ENCODE data around the gene NGF. TPM values are rescaled to one million over a fixed set of nuclear protein-coding genes. Genes with fewer than 3 reads are reported as not detected.

NGF gene
- total RNA-seq, 1 donor from 2014 or later, result 14.8 TPM

DNA sequence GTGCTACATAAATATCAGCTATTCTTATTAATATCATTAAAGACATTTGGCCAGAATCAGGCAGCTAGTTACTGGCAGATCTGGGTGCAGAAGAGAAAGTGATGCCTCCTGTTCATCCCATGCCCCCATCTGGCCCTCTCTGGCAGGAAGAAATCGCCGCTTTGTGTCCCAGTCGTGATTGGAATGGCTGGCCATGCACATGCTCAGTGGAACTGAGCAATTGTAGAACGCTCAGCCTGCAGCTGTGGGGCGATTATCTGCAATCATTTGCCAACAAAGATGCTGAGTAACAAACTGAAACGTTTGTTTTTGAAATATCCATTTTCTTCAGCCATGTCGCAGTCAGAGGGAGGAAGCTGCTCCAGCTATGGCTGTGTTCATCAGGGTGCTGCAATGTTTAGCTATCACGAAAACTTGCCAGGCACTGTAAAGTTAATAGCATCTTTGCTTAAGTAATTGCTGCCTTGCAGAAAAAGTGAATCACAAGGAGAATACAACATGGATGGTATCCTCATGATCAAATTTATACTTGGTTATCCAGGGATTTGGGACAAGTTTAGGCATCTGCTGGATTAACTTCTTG lies 36.5 kb downstream of the NGF start:
- H3K4me3 Mint-ChIP-seq (ENCODE audit: unreplicated experiment), result no peak overlapping the region
- H3K27ac Mint-ChIP-seq (ENCODE audit: unreplicated experiment), result peak overlapping the region; percentile 82
- no peaks in the 10 kb centered on the region for H3K9me3 Mint-ChIP-seq (ENCODE audit: unreplicated experiment)
- no peaks in the 10 kb centered on the region for H3K36me3 Mint-ChIP-seq (ENCODE audit: unreplicated experiment)
- H3K27me3 Mint-ChIP-seq (ENCODE audit: unreplicated experiment), result no peaks in the 10 kb centered on the region
- TF ChIP-seq, protein P1, sequence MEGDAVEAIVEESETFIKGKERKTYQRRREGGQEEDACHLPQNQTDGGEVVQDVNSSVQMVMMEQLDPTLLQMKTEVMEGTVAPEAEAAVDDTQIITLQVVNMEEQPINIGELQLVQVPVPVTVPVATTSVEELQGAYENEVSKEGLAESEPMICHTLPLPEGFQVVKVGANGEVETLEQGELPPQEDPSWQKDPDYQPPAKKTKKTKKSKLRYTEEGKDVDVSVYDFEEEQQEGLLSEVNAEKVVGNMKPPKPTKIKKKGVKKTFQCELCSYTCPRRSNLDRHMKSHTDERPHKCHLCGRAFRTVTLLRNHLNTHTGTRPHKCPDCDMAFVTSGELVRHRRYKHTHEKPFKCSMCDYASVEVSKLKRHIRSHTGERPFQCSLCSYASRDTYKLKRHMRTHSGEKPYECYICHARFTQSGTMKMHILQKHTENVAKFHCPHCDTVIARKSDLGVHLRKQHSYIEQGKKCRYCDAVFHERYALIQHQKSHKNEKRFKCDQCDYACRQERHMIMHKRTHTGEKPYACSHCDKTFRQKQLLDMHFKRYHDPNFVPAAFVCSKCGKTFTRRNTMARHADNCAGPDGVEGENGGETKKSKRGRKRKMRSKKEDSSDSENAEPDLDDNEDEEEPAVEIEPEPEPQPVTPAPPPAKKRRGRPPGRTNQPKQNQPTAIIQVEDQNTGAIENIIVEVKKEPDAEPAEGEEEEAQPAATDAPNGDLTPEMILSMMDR (IDR thresholded peaks at IDR 0.05), result no peak
- DNase-seq (ENCODE audit: extremely low spot score, unreplicated experiment), result no peak
- H3K4me1 Mint-ChIP-seq (ENCODE audit: unreplicated experiment), result peaks cover 63% of the 10 kb centered on the region

DNA sequence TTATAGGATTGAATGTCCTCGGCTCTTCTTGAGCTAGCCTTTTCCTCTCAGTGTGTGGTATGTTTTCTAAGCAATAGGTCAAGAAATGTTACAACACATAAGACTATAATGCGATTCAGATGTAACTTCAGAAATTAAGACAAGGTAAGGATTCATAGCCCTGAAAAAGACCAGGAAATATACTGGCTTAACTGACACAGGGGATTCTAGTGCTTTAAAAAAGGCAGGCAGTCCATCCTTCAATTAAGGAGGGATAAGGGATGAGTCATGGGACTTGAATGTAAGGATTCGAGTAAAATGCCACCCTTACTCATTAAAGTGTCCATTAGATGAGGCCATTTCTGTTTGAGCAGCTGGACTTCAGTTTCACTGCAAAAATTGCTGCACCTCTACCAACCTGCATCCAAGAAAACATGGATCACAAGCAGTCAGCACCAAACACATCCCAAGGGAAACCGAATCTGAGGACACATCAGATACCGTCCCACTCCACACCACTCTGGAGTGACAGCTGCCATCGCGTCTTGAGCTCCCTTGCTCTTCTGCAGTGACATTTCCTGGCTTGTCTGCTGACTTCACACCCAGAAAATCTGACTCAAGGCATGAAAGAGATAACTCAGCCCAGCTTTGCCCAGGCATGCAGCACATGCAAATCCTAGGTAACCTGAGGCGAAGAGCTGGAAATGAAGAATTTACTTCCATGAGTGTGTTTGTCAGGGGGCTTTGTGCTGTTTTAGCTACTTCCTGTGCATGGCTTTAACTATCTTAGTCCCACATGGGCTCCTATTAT lies 37.8 kb downstream of the NGF start:
- Mint-ChIP-seq H3K27me3 (ENCODE audit: unreplicated experiment) (no peaks in the 10 kb centered on the region), H3K9me3 (ENCODE audit: unreplicated experiment) (no peaks in the 10 kb centered on the region), H3K4me3 (ENCODE audit: unreplicated experiment) (peak overlapping the region; percentile 19), H3K36me3 (ENCODE audit: unreplicated experiment) (no peaks in the 10 kb centered on the region), H3K27ac (ENCODE audit: unreplicated experiment) (peak overlapping the region; percentile 80), H3K4me1 (ENCODE audit: unreplicated experiment) (peaks cover 60% of the 10 kb centered on the region)
- no peak for DNase-seq (ENCODE audit: extremely low spot score, unreplicated experiment)
- TF ChIP-seq, protein P1 (IDR thresholded peaks at IDR 0.05), result no peak

DNA sequence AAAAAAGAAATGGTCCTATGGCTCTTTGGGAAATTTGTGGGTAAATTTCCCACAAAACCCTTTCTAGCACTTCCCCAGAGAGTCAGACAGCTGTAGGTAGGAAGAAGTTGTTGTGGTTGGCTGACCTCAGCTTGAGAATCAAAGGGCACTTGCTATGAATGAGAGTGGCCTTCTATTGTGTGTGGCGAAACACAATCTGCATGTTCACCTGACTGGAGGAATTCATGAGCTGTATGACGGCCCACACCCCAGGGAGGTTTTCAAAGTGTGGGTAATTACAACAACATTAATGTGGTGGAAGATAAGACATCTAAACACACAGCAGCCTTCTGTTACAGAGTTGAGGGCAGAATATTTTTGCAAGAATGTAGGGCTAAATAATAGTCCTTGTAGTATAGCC lies 38.8 kb downstream of the NGF start:
- no peaks in the 10 kb centered on the region for H3K27me3 Mint-ChIP-seq (ENCODE audit: unreplicated experiment)
- H3K36me3 Mint-ChIP-seq (ENCODE audit: unreplicated experiment), result peaks cover 7% of the 10 kb centered on the region
- H3K27ac Mint-ChIP-seq (ENCODE audit: unreplicated experiment), result peak overlapping the region; percentile 80
- DNase-seq (ENCODE audit: extremely low spot score, unreplicated experiment), result no peak
- TF ChIP-seq, protein P1 (IDR thresholded peaks at IDR 0.05), result no peak
- no peak overlapping the region for H3K4me3 Mint-ChIP-seq (ENCODE audit: unreplicated experiment)
- H3K9me3 Mint-ChIP-seq (ENCODE audit: unreplicated experiment), result no peaks in the 10 kb centered on the region
- peaks cover 60% of the 10 kb centered on the region for H3K4me1 Mint-ChIP-seq (ENCODE audit: unreplicated experiment)

DNA sequence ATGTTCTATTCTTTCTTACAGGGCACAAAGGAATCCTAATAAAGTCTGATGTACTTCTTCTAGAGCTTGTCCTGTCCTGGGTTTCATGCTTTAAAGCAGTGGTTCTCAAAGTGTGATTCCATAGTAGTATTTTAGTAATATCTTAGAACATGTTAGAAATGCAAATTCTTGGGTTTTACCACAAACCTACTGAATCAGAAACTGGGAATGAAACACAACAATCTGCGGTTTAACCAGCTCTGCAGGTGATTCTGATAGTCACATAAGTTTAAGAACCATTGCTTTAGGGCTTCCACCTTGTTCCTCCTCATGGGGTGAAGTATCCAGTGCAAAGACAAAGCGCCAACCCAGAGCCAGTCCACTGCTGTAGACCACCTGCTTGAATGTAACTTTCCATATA lies 41.1 kb downstream of the NGF start:
- TF ChIP-seq, protein P1 (IDR thresholded peaks at IDR 0.05), result no peak
- no peak overlapping the region for H3K27ac Mint-ChIP-seq (ENCODE audit: unreplicated experiment)
- H3K27me3 Mint-ChIP-seq (ENCODE audit: unreplicated experiment), result no peaks in the 10 kb centered on the region
- H3K4me3 Mint-ChIP-seq (ENCODE audit: unreplicated experiment), result no peak overlapping the region
- peaks cover 21% of the 10 kb centered on the region for H3K36me3 Mint-ChIP-seq (ENCODE audit: unreplicated experiment)
- peaks cover 47% of the 10 kb centered on the region for H3K4me1 Mint-ChIP-seq (ENCODE audit: unreplicated experiment)
- DNase-seq (ENCODE audit: extremely low spot score, unreplicated experiment), result no peak
- no peaks in the 10 kb centered on the region for H3K9me3 Mint-ChIP-seq (ENCODE audit: unreplicated experiment)

DNA sequence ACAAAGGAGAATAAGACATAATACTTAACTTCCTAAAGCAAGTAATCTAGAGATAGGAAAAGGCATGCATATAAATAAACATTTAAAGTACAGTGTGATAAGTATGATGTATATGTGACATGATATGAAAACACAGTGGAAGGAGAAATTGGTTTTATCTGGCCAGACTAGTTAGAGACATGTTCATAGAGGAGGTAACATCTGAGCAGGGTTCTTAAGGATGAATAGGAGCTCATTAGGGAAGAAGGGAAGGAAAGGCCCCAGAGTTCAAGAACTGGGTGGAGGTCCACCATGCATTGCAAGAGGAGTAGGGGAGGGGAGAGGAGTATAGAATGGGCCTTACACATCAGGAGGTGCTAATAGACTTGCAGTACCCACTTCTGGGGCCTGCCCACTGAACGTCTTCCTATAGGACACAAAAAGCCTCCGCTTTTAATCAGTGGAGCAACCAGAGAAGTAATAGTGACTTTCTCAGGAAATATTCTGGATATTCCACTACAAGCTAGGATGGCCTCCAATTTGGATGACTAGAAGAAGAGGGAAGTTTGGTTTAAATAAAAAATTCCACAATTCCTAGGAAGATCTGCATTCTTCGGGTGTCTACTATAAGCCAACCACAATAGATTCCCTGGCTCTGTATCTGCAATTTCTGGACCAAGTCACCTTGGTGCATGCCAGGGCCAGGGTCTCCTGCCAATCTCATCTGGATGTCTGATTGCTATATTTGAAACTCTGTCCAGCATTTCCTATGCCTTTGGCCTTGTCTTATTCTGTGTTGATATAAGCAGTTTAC lies 41.9 kb downstream of the NGF start:
- H3K9me3 Mint-ChIP-seq (ENCODE audit: unreplicated experiment), result no peaks in the 10 kb centered on the region
- H3K27me3 Mint-ChIP-seq (ENCODE audit: unreplicated experiment), result no peaks in the 10 kb centered on the region
- H3K4me1 Mint-ChIP-seq (ENCODE audit: unreplicated experiment), result peaks cover 43% of the 10 kb centered on the region
- no peak overlapping the region for H3K4me3 Mint-ChIP-seq (ENCODE audit: unreplicated experiment)
- peaks cover 27% of the 10 kb centered on the region for H3K36me3 Mint-ChIP-seq (ENCODE audit: unreplicated experiment)
- DNase-seq (ENCODE audit: extremely low spot score, unreplicated experiment), result no peak
- TF ChIP-seq, protein P1 (IDR thresholded peaks at IDR 0.05), result no peak
- H3K27ac Mint-ChIP-seq (ENCODE audit: unreplicated experiment), result no peak overlapping the region
